Liver (tissue), 10 donors: ENCODE measurements around the gene TECRL. TPM values are rescaled to one million over a fixed set of nuclear protein-coding genes. Genes with fewer than 3 reads are reported as not detected.

Experiments used
- DNase-seq: peaks from one replicate; pipeline ENCODE4 v3.0.0-alpha.2; 2017; ENCODE audit warnings: low spot score
- H3K27ac ChIP-seq, 2 donors: one replicate each; pipeline ENCODE4 v1.7.0; 2013; ENCODE audit warnings: inconsistent platforms in 2 of 2, low read length in 2 of 2, control low read depth in 1 of 2, low read depth in 1 of 2, mild to moderate bottlenecking in 1 of 2
- H3K27me3 ChIP-seq, 4 donors: one replicate each; pipeline versions ENCODE4 v1.6.1 to v1.7.0; 2013; ENCODE audit warnings: low read length in 3 of 4, inconsistent platforms in 1 of 4, mild to moderate bottlenecking in 1 of 4, moderate library complexity in 1 of 4; ENCODE audit not compliant: control insufficient read depth in 4 of 4, insufficient read depth in 4 of 4
- H3K36me3 ChIP-seq, 4 donors: one replicate each; pipeline versions ENCODE4 v1.6.1 to v1.7.0; 2013; ENCODE audit warnings: low read length in 3 of 4, mild to moderate bottlenecking in 3 of 4, low read depth in 1 of 4, moderate library complexity in 1 of 4; ENCODE audit not compliant: control insufficient read depth in 4 of 4, insufficient read depth in 3 of 4
- H3K4me1 ChIP-seq, 4 donors: one replicate each; pipeline versions ENCODE4 v1.6.1 to v1.7.0; 2013; ENCODE audit warnings: low read length in 3 of 4, mild to moderate bottlenecking in 3 of 4, moderate library complexity in 1 of 4; ENCODE audit not compliant: control insufficient read depth in 4 of 4, insufficient read depth in 4 of 4
- H3K4me3 ChIP-seq, 3 donors: one replicate each; pipeline versions ENCODE4 v1.6.1 to v1.7.0; 2013; ENCODE audit warnings: low read length in 3 of 3, control low read depth in 1 of 3, low read depth in 1 of 3, mild to moderate bottlenecking in 1 of 3
- H3K9ac ChIP-seq, 2 donors: one replicate each; pipeline ENCODE4 v1.7.0; 2013; ENCODE audit warnings: low read length in 2 of 2, mild to moderate bottlenecking in 2 of 2, moderate library complexity in 2 of 2, control low read depth in 1 of 2, low read depth in 1 of 2
- H3K9me3 ChIP-seq, 4 donors: one replicate each; pipeline versions ENCODE4 v1.6.1 to v1.7.0; 2013; ENCODE audit warnings: low read length in 3 of 4; ENCODE audit not compliant: control insufficient read depth in 4 of 4
- CTCF ChIP-seq: fragments of 150-350 bp; IDR thresholded peaks from 2 replicates; pipeline ENCODE4 v1.5.1; 2017; ENCODE audit warnings: improper control_type of control experiment, low read depth, low read length; ENCODE audit not compliant: missing input control
- EGR1 ChIP-seq, 2 donors: IDR thresholded peaks; 2 replicates each; pipeline ENCODE4 v1.6.1; 2016 to 2018; ENCODE audit warnings: antibody characterized with exemption in 2 of 2, low read depth in 2 of 2
- FOXA1 ChIP-seq: IDR thresholded peaks from 2 replicates; pipeline ENCODE4 v1.6.1; 2016; ENCODE audit warnings: antibody characterized with exemption
- GABPA ChIP-seq, 2 donors: IDR thresholded peaks in 1 of 2; conservative IDR thresholded peaks in 1 of 2; 2 replicates each; pipeline ENCODE4 v1.6.1; 2016; ENCODE audit warnings: antibody characterized with exemption in 2 of 2, mild to moderate bottlenecking in 1 of 2, moderate library complexity in 1 of 2
- HNF4A ChIP-seq, 2 donors: conservative IDR thresholded peaks; 2 replicates each; pipeline ENCODE4 v1.6.1; 2016; ENCODE audit warnings: antibody characterized with exemption in 2 of 2, mild to moderate bottlenecking in 2 of 2
- HNF4G ChIP-seq: IDR thresholded peaks from 2 replicates; pipeline ENCODE4 v1.6.1; 2016; ENCODE audit warnings: antibody characterized with exemption
- JUND ChIP-seq, 2 donors: IDR thresholded peaks; 2 replicates each; pipeline ENCODE4 v1.6.1; 2016; ENCODE audit warnings: antibody characterized with exemption in 2 of 2
- MAX ChIP-seq: IDR thresholded peaks from 2 replicates; pipeline ENCODE4 v1.6.1; 2016; ENCODE audit warnings: antibody characterized with exemption
- RAD21 ChIP-seq, 2 donors: IDR thresholded peaks; 2 replicates each; pipeline ENCODE4 v1.6.1; 2016; ENCODE audit warnings: antibody characterized with exemption in 2 of 2, mild to moderate bottlenecking in 2 of 2
- REST ChIP-seq: IDR thresholded peaks from 2 replicates; pipeline ENCODE4 v1.6.1; 2016; ENCODE audit warnings: antibody characterized with exemption, mild to moderate bottlenecking
- RXRA ChIP-seq, 2 donors: IDR thresholded peaks; 2 replicates each; pipeline ENCODE4 v1.6.1; 2017 to 2018; ENCODE audit warnings: antibody characterized with exemption in 2 of 2, mild to moderate bottlenecking in 1 of 2
- TAF1 ChIP-seq: conservative IDR thresholded peaks from 2 replicates; pipeline ENCODE4 v1.6.1; 2016; ENCODE audit warnings: antibody characterized with exemption, mild to moderate bottlenecking
- ZBTB33 ChIP-seq: IDR thresholded peaks from 2 replicates; pipeline ENCODE4 v1.6.1; 2016; ENCODE audit warnings: antibody characterized with exemption
- WGBS: extraction: QIAGEN DNeasy Blood & Tissue Kit; methylation state at CpG from one replicate; pipeline ENCODE4 v1.1.7; 2013; 5-methylcytosine and 5-hydroxymethylcytosine counted together
- polyA plus RNA-seq, 2 donors: library from polyadenylated mRNA; stranded (reverse) in 1 of 2; unstranded in 1 of 2; fragments of 200-250 nt in 1 of 2; fragments of >200 nt in 1 of 2; fragmentation: Nextera tagmentation in 1 of 2; extraction: Ambion mirVana in 1 of 2; gene quantifications; one replicate each; pipeline versions ENCODE4 v1.2.1 to v1.2.3, GENCODE V29; 2013 to 2015
- small RNA-seq: library from RNA; depleted of rRNA; stranded (forward); fragments of <200 nt; gene quantifications from one replicate; pipeline ENCODE3, GENCODE V24; 2014
- total RNA-seq, 2 donors: library from RNA; depleted of rRNA; stranded (reverse); fragments of >200 nt; gene quantifications; one replicate each; pipeline ENCODE4 v1.2.3, GENCODE V29; 2014
- donor health status: healthy.
- donor health status: healthy.
- donor health status: healthy.
- donor health status: healthy.
- donor health status: healthy.

The TECRL gene
- total and polyA plus RNA-seq, 4 donors = not detected

GRCh38 chr4:64248186-64248585, 161.1 kb downstream of the TECRL start:
- Histone ChIP-seq H3K4me3 (no peak overlapping the region), H3K9me3 (no peaks in the 10 kb centered on the region), H3K27ac (no peak overlapping the region), H3K36me3 (no peaks in the 10 kb centered on the region), H3K4me1 (no peaks in the 10 kb centered on the region), H3K27me3 (no peaks in the 10 kb centered on the region), H3K9ac (no peak overlapping the region)
- DNase-seq = no peak
- TF ChIP-seq REST (no peak), ZBTB33 (no peak), FOXA1 (no peak), HNF4A (conservative IDR thresholded peaks at IDR 0.05) (no peak), GABPA (IDR thresholded peaks at IDR 0.05 in 1 of 2, conservative IDR thresholded peaks at IDR 0.05 in 1 of 2) (no peak), CTCF (no peak), HNF4G (no peak), RXRA (IDR thresholded peaks at IDR 0.05) (no peak), RAD21 (IDR thresholded peaks at IDR 0.05) (no peak)

- Histone ChIP-seq H3K9ac (no peak overlapping the region), H3K27me3 (no peaks in the 10 kb centered on the region), H3K27ac (no peak overlapping the region), H3K4me1 (no peaks in the 10 kb centered on the region), H3K9me3 (peaks cover 13 to 48% (median 37%) of the 10 kb centered on the region in 4 donors), H3K36me3 (no peaks in the 10 kb centered on the region), H3K4me3 (no peak overlapping the region)
- 76% methylated on average over 3 of the region's 3 CpGs for WGBS
- TF ChIP-seq JUND (IDR thresholded peaks at IDR 0.05) = no peak
- TF ChIP-seq GABPA (IDR thresholded peaks at IDR 0.05 in 1 of 2, conservative IDR thresholded peaks at IDR 0.05 in 1 of 2) = no peak
- TF ChIP-seq MAX = no peak
- TF ChIP-seq RAD21 (IDR thresholded peaks at IDR 0.05) = no peak
- TF ChIP-seq EGR1 (IDR thresholded peaks at IDR 0.05; ENCODE audit: low read depth in 2 of 2) = no peak
- no peak for TF ChIP-seq HNF4A (conservative IDR thresholded peaks at IDR 0.05)
- TF ChIP-seq TAF1 = no peak
- DNase-seq = no peak
Measured at GRCh38 chr4:64230709-64231310, 178.4 kb downstream of the TECRL start.

Small RNAs within 50 kb of the gene (small RNA-seq; reads per million reads assigned to genes)
- not detected for gene RNU6-191P
